GM18517 (cell line): ENCODE measurements around the gene RHOBTB1.
A peak's percentile ranks its signal among the peaks of the same experiment; 100 is the strongest.
"Not testable (repeated sequence)": the region's sequence is repeated elsewhere in the genome, so short reads cannot be mapped to it uniquely, and the experiment has no call there.

Experiments used
- ATAC-seq: cut with Tn5 transposase; IDR thresholded peaks from one replicate; pipeline ENCODE4 v1.9.1; 2021; ENCODE audit warnings: mild to moderate bottlenecking, moderate library complexity; ENCODE audit not compliant: unreplicated experiment

The RHOBTB1 gene

GRCh38 chr10:60944058-60944909, at the start of gene RHOBTB1:
Gene RHOBTB1, minus strand, starts transcription at chr10:60944185. Its CDS starts 32,643 bp downstream, at chr10:60911542.
- ATAC-seq = peak; percentile 52

GRCh38 chr10:60992636-60993035, 48.7 kb upstream of the RHOBTB1 start:
- ATAC-seq = no peak

- no peak for ATAC-seq
Measured at GRCh38 chr10:60990663-60991062, 46.7 kb upstream of the RHOBTB1 start.

GRCh38 chr10:60989400-60989876, 45.5 kb upstream of the RHOBTB1 start:
- no peak for ATAC-seq

GRCh38 chr10:60986791-60987190, 42.8 kb upstream of the RHOBTB1 start:
- ATAC-seq = no peak

GRCh38 chr10:60985951-60986350, 42.0 kb upstream of the RHOBTB1 start:
- ATAC-seq = no peak

- ATAC-seq = no peak
Measured at GRCh38 chr10:60980997-60981396, 37.0 kb upstream of the RHOBTB1 start.

- no peak for ATAC-seq
Measured at GRCh38 chr10:60979667-60980104, 35.7 kb upstream of the RHOBTB1 start.

GRCh38 chr10:60978287-60979115, 34.5 kb upstream of the RHOBTB1 start:
- no peak for ATAC-seq

GRCh38 chr10:60977161-60978122, 33.5 kb upstream of the RHOBTB1 start:
- ATAC-seq = no peak

GRCh38 chr10:60976687-60977086, 32.7 kb upstream of the RHOBTB1 start:
- no peak for ATAC-seq

- ATAC-seq = no peak
Measured at GRCh38 chr10:60975716-60976115, 31.7 kb upstream of the RHOBTB1 start.

- no peak for ATAC-seq
Measured at GRCh38 chr10:60974463-60975149, 30.6 kb upstream of the RHOBTB1 start.

GRCh38 chr10:60973086-60973485, 29.1 kb upstream of the RHOBTB1 start:
- no peak for ATAC-seq

GRCh38 chr10:60972181-60972580, 28.2 kb upstream of the RHOBTB1 start:
- not testable (repeated sequence) for ATAC-seq

- ATAC-seq = no peak
Measured at GRCh38 chr10:60970526-60970925, 26.5 kb upstream of the RHOBTB1 start.

GRCh38 chr10:60968504-60968903, 24.5 kb upstream of the RHOBTB1 start:
- ATAC-seq = no peak

- ATAC-seq = no peak
Measured at GRCh38 chr10:60967854-60968484, 24.0 kb upstream of the RHOBTB1 start.

- no peak for ATAC-seq
Measured at GRCh38 chr10:60967260-60967659, 23.3 kb upstream of the RHOBTB1 start.
